ENCODE measurements around the gene EOMES. TPM values are rescaled to one million over a fixed set of nuclear protein-coding genes. Genes with fewer than 3 reads are reported as not detected.

Gene EOMES
- total RNA-seq, 2 experiments from 2014 or later: 0.64 to 0.69 TPM

DNA sequence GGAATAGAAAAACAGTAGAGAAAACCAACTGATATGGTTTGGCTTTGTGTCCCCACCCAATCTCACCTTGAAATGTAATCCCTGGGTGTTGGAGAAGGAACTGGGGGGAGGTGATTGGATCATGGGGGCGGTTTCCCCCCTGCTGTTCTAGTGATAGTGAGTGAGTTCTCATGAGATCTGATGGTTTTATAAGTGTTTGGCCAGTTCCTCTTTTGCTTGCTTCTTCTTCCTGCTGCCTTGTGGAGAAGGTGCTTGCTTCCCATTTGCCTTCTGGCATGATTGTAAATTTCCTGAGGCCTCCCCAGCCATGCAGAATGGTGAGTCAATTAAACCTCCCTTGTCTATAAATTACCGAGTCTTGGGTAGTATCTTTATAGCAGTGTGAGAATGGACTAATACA is 48.4 kb downstream of the EOMES start:
- Mint-ChIP-seq H3K27ac (no peak overlapping the region), H3K9me3 (no peaks in the 10 kb centered on the region), H3K4me1 (ENCODE audit: low read depth) (no peaks in the 10 kb centered on the region), H3K36me3 (ENCODE audit: low read depth) (no peaks in the 10 kb centered on the region), H3K27me3 (no peaks in the 10 kb centered on the region), H3K4me3 (no peak overlapping the region)
- CTCF ChIA-PET: no interaction called here
- TF ChIP-seq, protein P1, sequence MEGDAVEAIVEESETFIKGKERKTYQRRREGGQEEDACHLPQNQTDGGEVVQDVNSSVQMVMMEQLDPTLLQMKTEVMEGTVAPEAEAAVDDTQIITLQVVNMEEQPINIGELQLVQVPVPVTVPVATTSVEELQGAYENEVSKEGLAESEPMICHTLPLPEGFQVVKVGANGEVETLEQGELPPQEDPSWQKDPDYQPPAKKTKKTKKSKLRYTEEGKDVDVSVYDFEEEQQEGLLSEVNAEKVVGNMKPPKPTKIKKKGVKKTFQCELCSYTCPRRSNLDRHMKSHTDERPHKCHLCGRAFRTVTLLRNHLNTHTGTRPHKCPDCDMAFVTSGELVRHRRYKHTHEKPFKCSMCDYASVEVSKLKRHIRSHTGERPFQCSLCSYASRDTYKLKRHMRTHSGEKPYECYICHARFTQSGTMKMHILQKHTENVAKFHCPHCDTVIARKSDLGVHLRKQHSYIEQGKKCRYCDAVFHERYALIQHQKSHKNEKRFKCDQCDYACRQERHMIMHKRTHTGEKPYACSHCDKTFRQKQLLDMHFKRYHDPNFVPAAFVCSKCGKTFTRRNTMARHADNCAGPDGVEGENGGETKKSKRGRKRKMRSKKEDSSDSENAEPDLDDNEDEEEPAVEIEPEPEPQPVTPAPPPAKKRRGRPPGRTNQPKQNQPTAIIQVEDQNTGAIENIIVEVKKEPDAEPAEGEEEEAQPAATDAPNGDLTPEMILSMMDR (IDR thresholded peaks at IDR 0.05): no peak
- Histone ChIP-seq H3K36me3 (ENCODE audit: insufficient read depth, low read length) (no peaks in the 10 kb centered on the region), H3K4me1 (ENCODE audit: insufficient read depth, low read length) (no peaks in the 10 kb centered on the region), H3K4me3 (ENCODE audit: low read length) (no peak overlapping the region), H3K27ac (ENCODE audit: low read depth in 1 of 2, low read length in 2 of 2) (no peak overlapping the region), H3K27me3 (ENCODE audit: control insufficient read depth in 1 of 2, insufficient read depth in 2 of 2, low read length in 2 of 2) (no peaks in the 10 kb centered on the region), H3K9me3 (ENCODE audit: control insufficient read depth in 1 of 2, insufficient read depth in 1 of 2, low read length in 2 of 2) (no peaks in the 10 kb centered on the region)
- intact Hi-C loops (cut with DNase I, micrococcal nuclease): no loop called here
- ATAC-seq (ENCODE audit: poor library complexity) (no peak), DNase-seq (no peak)
- POLR2A ChIA-PET: no interaction called here

GRCh38 chr3:27671101-27671500 is 51.0 kb downstream of the EOMES start:
- peaks cover 10% of the 10 kb centered on the region for H3K4me1 Mint-ChIP-seq (ENCODE audit: low read depth)
- DNase-seq (no peak), ATAC-seq (ENCODE audit: poor library complexity) (no peak)
- no peaks in the 10 kb centered on the region for H3K36me3 Mint-ChIP-seq (ENCODE audit: low read depth)
- Histone ChIP-seq H3K27me3 (ENCODE audit: control insufficient read depth in 1 of 2, insufficient read depth in 2 of 2, low read length in 2 of 2) (no peaks in the 10 kb centered on the region), H3K27ac (ENCODE audit: low read depth in 1 of 2, low read length in 2 of 2) (no peak overlapping the region), H3K36me3 (ENCODE audit: insufficient read depth, low read length) (no peaks in the 10 kb centered on the region), H3K9me3 (ENCODE audit: control insufficient read depth in 1 of 2, insufficient read depth in 1 of 2, low read length in 2 of 2) (no peaks in the 10 kb centered on the region), H3K4me1 (ENCODE audit: insufficient read depth, low read length) (peaks cover 8% of the 10 kb centered on the region), H3K4me3 (ENCODE audit: low read length) (no peak overlapping the region)
- no peaks in the 10 kb centered on the region for H3K9me3 Mint-ChIP-seq
- POLR2A ChIA-PET: no interaction called here
- TF ChIP-seq, protein P1 (IDR thresholded peaks at IDR 0.05): no peak
- CTCF ChIA-PET: interaction anchor here (1.5 kb wide), 1 partner anchor 10 kb away, joined by 5 read pairs; no protein-coding TSS in a partner anchor
- H3K4me3 Mint-ChIP-seq: no peak overlapping the region
- no peak overlapping the region for H3K27ac Mint-ChIP-seq
- intact Hi-C loops (cut with DNase I, micrococcal nuclease): no loop called here
- no peaks in the 10 kb centered on the region for H3K27me3 Mint-ChIP-seq

DNA sequence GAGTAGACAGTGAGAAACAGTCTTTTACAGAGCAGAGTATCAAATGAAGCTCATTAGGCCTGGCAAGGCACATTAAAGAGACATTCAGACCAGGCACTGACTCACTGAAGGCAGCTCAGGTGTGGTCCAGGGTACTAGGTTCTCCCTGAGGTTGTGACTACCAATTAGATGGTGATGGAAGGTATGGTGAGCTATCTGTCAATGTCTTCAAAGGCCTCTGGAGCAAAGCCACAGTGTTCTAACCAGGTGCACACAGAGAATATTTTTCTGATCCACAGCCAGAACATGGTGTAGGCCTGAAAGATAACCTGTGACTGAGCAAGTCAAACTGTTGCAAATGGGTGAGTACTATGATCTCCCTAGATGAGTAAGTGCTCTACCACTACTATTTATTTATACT is 51.5 kb downstream of the EOMES start:
- no peaks in the 10 kb centered on the region for H3K27me3 Mint-ChIP-seq
- H3K27ac Mint-ChIP-seq: no peak overlapping the region
- no peaks in the 10 kb centered on the region for H3K9me3 ChIP-seq (ENCODE audit: control insufficient read depth in 1 of 2, insufficient read depth in 1 of 2, low read length in 2 of 2)
- ATAC-seq (ENCODE audit: poor library complexity): no peak
- POLR2A ChIA-PET: no interaction called here
- no peak overlapping the region for H3K4me3 Mint-ChIP-seq
- H3K4me1 ChIP-seq (ENCODE audit: insufficient read depth, low read length): peaks cover 9% of the 10 kb centered on the region
- H3K4me1 Mint-ChIP-seq (ENCODE audit: low read depth): peaks cover 10% of the 10 kb centered on the region
- no peaks in the 10 kb centered on the region for H3K27me3 ChIP-seq (ENCODE audit: control insufficient read depth in 1 of 2, insufficient read depth in 2 of 2, low read length in 2 of 2)
- H3K36me3 ChIP-seq (ENCODE audit: insufficient read depth, low read length): no peaks in the 10 kb centered on the region
- TF ChIP-seq, protein P1 (IDR thresholded peaks at IDR 0.05): no peak
- intact Hi-C loops (cut with DNase I, micrococcal nuclease): no loop called here
- H3K27ac ChIP-seq (ENCODE audit: low read depth in 1 of 2, low read length in 2 of 2): no peak overlapping the region
- DNase-seq: no peak
- CTCF ChIA-PET: interaction anchor here (1.5 kb wide), 1 partner anchor 10 kb away, joined by 5 read pairs; no protein-coding TSS in a partner anchor
- H3K9me3 Mint-ChIP-seq: no peaks in the 10 kb centered on the region
- H3K36me3 Mint-ChIP-seq (ENCODE audit: low read depth): no peaks in the 10 kb centered on the region
- H3K4me3 ChIP-seq (ENCODE audit: low read length): no peak overlapping the region

Data from CD4-positive, alpha-beta T cell (primary cell).